ENCODE data around the gene SEPTIN11.
"Not testable (repeated sequence)": the region's sequence is repeated elsewhere in the genome, so short reads cannot be mapped to it uniquely, and the experiment has no call there.

Gene SEPTIN11

DNA sequence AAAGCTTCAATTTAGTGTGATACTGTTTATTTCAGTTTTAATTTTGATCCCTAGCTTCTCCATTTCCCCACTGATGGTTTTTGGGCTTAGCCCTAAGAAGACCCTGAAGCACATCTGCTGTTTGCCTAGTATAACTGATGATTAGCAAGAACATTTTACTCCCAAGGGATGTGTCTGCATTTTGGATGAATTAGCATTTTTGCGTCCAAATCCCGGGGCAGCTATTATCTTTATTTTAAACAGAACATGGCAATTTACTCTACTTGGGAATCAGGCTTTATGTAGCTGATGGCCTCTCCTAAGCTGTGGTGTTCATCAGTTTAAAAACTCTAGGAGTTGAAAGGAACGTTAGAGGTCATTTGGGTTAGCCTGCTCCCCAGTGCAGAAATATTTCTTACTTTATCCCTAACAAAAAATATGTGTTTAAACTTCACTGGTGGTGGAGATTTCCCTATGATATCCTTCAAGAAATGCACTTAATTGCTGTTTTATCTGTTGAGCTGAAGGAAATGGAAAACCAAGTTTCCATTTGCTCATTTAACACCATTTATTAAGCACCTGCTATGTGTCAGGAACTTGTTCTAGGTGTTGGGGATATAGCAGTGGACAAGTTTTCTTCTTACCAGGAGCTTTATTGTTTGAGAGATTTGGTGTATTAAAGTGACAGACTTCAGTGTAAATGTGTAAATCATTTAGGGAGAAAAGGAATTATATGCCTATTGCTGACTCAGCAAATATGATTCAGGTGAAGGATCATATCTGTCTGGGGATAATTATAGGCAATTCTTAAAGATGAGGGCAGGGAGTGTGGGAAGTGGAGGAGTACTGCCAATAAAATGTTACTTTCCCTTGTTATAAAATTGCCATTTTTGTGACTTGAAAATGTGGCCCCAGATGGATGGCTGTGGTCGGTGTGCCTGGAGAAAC, 3.4 kb downstream of the SEPTIN11 start:
- no peak for DNase-seq

DNA sequence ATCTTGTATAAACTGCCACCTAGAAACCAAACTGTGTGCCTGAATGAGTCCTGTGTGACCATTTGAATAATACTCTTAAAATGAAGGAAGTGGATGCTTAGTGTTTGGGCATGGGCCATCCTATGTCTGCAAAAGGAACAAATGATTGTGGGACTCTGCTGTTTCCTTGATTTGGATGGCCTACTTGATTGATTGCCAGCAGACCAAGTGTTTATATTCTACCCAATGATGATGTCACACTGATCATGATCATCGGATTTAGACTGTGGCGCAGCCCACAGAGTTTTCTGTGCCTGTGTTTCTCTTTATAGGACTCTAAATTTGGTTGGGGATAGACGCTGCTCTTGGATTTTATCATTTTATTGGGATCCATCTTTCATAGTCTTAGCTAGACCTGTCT, 4.4 kb downstream of the SEPTIN11 start:
- DNase-seq, result no peak

- no peak for DNase-seq
Measured at GRCh38 chr4:76954489-76954888, 4.9 kb downstream of the SEPTIN11 start.

GRCh38 chr4:76955182-76955581, 5.6 kb downstream of the SEPTIN11 start:
- DNase-seq, result no peak

- DNase-seq, result no peak
Measured at GRCh38 chr4:76957004-76957738, 7.6 kb downstream of the SEPTIN11 start.

DNA sequence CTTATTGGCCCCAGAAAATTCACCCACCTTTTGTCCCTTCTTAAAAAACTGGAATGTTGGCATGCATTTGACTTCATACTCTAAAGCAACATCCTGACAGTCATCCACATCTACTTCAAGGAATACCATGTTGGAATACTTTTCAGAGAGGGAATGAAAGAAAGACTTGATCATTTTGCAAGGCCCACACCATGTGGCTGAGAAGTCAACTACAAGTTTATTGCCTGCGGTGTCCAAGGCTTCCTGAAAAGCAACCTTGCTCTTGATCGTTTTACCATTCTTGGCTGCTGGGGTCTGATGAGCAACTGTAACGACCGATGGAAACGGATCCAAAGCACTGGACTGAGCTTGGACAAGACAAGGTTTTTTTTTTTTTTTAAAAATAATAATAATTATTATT, 9.3 kb downstream of the SEPTIN11 start:
- DNase-seq, result no peak

- DNase-seq, result no peak
Measured at GRCh38 chr4:76960014-76960413, 10.5 kb downstream of the SEPTIN11 start.

DNA sequence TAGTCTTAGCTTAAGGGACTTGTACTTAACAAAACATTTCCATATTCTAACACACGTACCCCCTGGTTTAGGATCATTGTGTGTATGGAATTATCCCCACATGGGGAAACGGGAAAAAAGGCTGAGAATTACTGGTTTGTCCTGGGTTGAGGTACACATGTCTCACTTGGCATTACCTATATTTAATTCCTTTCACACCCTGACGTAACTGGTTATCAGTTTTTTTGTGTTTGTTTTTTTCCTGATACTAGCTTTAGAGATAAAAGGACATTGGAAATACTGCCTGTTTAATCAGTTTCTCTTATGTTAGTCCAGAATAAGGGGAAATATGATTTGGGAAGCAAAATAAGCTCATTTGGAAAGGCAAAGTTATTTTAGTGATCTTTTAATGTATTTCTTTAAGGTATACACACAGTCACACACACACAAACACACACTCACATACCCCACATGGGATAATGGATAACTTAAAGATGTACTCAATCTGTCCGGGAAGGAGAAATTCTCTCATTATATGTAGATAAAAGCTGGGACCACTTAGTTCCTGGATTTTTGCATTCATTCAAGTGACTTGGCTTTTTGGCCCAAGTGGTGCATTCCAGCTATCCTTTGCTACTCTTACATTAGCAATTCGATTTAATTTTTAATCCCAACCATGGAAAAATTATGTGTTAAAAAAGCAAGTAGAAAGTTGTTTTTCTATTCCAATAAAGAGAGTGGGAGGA, 13.0 kb downstream of the SEPTIN11 start:
- DNase-seq, result no peak

- DNase-seq, result no peak
Measured at GRCh38 chr4:76963131-76963750, 13.7 kb downstream of the SEPTIN11 start.

GRCh38 chr4:76963927-76964326, 14.4 kb downstream of the SEPTIN11 start:
- DNase-seq, result not testable (repeated sequence)

DNA sequence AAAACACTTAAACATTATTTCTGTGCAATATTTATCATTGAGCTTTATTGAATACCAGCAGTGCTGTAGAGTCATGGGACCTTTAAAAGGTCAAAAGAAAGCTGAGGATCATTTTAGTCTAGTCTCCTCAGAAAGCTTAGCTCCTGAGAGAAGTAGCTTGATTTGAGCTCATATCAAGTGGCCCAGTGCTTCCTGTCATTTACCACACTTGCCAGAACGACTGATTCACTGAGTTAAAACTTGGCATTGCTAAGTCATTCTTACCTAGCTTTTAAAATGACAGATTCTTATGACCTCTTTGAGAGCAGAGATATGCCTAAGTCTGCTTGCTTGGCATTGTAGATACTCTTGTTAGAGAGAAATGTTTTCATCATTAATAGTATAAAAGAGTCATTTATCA, 15.2 kb downstream of the SEPTIN11 start:
- no peak for DNase-seq

DNA sequence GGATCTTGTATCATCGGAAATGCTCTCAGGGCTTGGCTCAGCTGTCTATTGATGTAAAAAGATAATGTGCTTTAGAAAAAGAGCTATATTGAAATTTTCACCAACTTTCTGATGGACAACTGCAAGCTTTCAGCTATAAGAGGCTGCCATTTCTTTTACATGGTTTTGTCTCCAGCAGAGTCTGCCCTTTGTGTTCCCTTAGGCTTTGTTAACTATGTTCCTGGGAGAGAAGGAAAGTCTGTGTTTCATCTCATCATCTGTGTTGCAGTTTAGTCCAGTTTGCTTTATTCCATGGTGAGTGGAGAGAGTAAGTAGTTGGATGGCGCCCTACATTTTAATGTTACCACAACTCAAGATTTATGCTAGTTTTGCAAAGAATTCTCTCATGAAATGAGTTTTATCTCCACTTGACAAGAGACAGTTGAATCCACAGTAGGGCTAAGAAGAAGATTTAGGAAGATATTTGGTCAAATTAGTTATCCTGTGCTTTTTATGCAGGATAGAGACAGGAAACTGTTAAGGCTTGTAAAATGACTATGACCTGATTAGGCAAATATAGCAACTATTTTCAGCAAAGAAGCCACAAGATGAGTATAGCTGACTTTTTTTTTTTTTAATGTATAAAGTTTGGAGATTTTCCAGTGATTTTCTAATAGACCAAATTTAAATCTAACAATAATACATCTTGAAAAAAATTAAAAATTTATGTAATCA, 16.5 kb downstream of the SEPTIN11 start:
- DNase-seq, result no peak

DNA sequence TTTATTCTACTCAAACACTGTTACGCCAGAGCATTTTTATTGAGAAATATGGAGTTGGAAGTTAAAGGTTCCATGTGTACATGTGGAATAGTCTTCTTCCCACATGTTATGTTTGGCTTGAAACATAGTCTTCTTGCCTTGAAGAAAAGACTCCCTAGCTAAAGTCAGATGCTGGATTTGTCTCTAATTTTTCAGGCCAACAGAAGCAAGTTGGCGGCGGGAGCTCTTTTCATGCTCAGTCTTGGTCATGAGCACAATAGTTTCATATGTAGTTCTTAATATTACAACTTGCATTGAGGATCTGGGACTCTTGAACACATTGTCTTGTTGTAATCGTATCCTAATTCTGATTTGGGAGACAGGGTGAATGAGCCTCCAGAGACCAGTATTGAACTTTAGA, 19.4 kb downstream of the SEPTIN11 start:
- DNase-seq, result no peak

GRCh38 chr4:76969495-76969894, 19.9 kb downstream of the SEPTIN11 start:
- DNase-seq, result no peak

DNA sequence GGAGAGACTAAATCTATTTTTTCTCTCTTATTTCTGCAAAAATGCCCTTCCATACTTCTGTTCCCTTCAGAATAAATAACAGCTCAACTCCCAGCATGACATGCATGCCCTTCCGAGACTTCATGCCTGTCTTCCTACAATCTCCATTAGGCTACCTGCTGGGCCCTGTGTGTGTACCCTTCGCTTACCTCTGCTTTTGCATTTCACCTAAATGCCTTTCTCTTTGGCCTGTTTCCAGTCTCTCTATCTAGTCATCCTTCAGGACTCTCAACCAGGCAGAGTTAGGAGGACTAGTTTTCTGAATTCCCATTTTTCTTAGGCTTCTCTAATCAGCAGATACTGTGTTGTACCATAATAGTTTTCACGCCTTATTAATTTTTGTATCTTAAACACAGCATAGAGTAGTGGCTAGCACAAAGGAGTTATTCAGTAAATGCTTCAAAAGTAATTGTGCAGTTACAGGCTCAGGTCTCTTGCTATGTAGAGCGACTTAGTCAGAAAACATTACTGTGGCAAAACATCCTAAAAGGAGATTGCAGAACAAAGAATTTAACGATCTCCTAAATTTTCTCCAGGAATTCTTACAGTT, 20.5 kb downstream of the SEPTIN11 start:
- no peak for DNase-seq

DNA sequence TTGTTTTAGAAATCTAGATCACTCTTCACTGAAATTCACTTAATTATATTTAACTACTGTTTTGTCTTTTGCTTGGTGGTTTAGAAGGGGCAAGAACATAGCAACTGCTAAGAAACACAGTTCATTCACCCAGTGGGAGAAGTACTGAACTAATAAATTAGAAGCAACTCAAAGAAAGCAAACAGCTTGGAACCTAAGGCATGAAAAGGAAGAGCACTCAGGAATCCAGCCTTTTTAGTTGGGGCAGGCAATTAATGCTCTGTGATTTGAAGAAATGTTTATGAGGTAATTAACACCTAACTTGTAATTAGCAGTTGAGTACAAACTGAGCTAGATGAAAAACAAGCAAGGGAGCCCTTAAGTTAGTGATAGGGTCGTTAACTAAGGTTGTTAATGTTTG, 22.8 kb downstream of the SEPTIN11 start:
- no peak for DNase-seq

GRCh38 chr4:76974150-76974549, 24.6 kb downstream of the SEPTIN11 start:
- no peak for DNase-seq

- DNase-seq, result no peak
Measured at GRCh38 chr4:76977113-76977512, 27.6 kb downstream of the SEPTIN11 start.

GRCh38 chr4:76977736-76978350, 28.3 kb downstream of the SEPTIN11 start:
- DNase-seq, result no peak

GRCh38 chr4:76979236-76979635, 29.7 kb downstream of the SEPTIN11 start:
- no peak for DNase-seq

DNA sequence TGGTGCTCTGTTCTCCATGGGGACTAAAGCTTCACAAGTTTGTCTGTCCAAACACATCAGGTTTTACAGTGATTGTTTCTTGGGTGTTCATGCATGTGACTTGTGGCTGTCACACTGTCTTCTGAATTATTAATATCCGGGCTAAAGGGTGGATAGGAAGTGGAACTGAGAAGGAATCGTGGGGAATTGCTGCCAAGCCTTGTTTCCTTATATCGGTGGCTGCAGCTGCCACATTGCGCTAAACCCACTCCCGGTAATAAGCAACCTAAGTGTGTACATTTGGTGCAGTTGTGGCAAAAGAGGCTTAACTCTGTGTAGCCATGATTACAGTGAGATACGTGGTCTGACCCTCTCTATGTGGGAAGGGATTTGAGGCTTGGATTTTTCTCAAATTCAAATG, 30.7 kb downstream of the SEPTIN11 start:
- no peak for DNase-seq

Data from GDM1 (cell line).